ENCODE data around the gene INTS11. TPM values are rescaled to one million over a fixed set of nuclear protein-coding genes. Genes with fewer than 3 reads are reported as not detected.

Gene INTS11
- total and polyA plus RNA-seq, 2 experiments from 2014 or later: 102 to 161 TPM

DNA sequence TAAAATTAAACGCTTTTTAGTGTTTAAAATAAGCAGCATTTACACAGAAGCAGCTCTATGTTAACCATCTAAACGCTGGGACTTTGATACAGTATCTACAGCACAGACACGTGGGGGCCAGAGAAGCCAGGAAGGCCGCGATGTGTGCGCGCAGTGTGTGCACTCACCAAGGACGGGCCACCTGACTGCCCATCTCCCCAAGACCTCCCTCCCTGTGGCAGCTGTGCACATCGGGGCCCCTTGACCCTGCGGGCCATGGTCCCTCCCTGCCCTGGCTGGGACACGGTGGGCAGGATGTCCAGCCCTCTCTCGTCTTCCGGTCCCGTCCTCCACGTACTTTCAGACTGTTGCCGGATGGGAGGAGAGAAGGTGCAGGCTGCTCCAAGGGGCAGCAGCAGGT is 10.8 kb upstream of the INTS11 start:
- Mint-ChIP-seq H3K36me3 (ENCODE audit: low read depth) (peaks cover 5% of the 10 kb centered on the region), H3K27ac (no peak overlapping the region), H3K4me3 (no peak overlapping the region), H3K4me1 (no peaks in the 10 kb centered on the region), H3K27me3 (ENCODE audit: insufficient read depth, low read depth, poor library complexity) (peaks cover 8% of the 10 kb centered on the region), H3K9me3 (no peaks in the 10 kb centered on the region)
- TF ChIP-seq REST (IDR thresholded peaks at IDR 0.05; ENCODE audit: unreplicated experiment) (no peak), JUNB (IDR thresholded peaks at IDR 0.05; ENCODE audit: unreplicated experiment) (no peak), POLR2AphosphoS5 (IDR thresholded peaks at IDR 0.05; ENCODE audit: low read depth) (no peak), CREB1 (CRISPR knock-in tag; IDR thresholded peaks at IDR 0.05; ENCODE audit: low read depth) (no peak), ZNF331 (CRISPR knock-in tag; IDR thresholded peaks at IDR 0.05; ENCODE audit: low read depth) (no peak), ZNF462 (CRISPR knock-in tag; IDR thresholded peaks at IDR 0.05) (no peak)
- H3K36me3 ChIP-seq (ENCODE audit: insufficient read depth): no peaks in the 10 kb centered on the region
- no peak overlapping the region for H3K4me2 ChIP-seq
- no peak overlapping the region for H2AFZ ChIP-seq
- peaks cover 8% of the 10 kb centered on the region; the same call in 1 of the 2 replicates for H3F3A ChIP-seq (replicated peaks; ENCODE audit: low read depth)
- no peaks in the 10 kb centered on the region for H3K4me1 ChIP-seq (ENCODE audit: insufficient read depth)
- no peaks in the 10 kb centered on the region for H3K9me2 ChIP-seq (ENCODE audit: insufficient read depth)
- no peaks in the 10 kb centered on the region for H4K20me1 ChIP-seq (replicated peaks; ENCODE audit: insufficient read depth)
- no peak for ATAC-seq
- no peaks in the 10 kb centered on the region for H3K27me3 ChIP-seq (ENCODE audit: insufficient read depth)
- H3K27ac ChIP-seq (ENCODE audit: low read depth): no peak overlapping the region
- H3K4me3 ChIP-seq: no peak overlapping the region
- H3K79me2 ChIP-seq (replicated peaks; ENCODE audit: insufficient read depth): no peaks in the 10 kb centered on the region
- DNase-seq (ENCODE audit: low spot score): no peak

Measured in GM23338 (cell line).